Fibroblast of villous mesenchyme (primary cell): ENCODE measurements around the gene MRPL27. TPM values are rescaled to one million over a fixed set of nuclear protein-coding genes. Genes with fewer than 3 reads are reported as not detected.

Experiments used
- DNase-seq: peaks from one replicate; pipeline ENCODE4 v3.0.0-alpha.2; 2010; ENCODE audit warnings: low read depth
- H3K4me3 ChIP-seq: 2 replicates; pipeline ENCODE4 v1.5.1; 2011; ENCODE audit warnings: low read depth, mild to moderate bottlenecking, low read length
- total RNA-seq: library from RNA; depleted of rRNA; stranded (reverse); fragments of >200 nt; gene quantifications from 2 replicates; pipeline ENCODE4 v1.2.3, GENCODE V29; 2012
- TF ChIP-seq, protein P1 (sequence below): IDR thresholded peaks from 2 replicates; pipeline ENCODE4 v1.5.1; 2012; ENCODE audit warnings: low read depth, mild to moderate bottlenecking, low read length; ENCODE audit not compliant: insufficient read depth

The MRPL27 gene
- total RNA-seq, 1 donor, result 63.0 TPM

DNA sequence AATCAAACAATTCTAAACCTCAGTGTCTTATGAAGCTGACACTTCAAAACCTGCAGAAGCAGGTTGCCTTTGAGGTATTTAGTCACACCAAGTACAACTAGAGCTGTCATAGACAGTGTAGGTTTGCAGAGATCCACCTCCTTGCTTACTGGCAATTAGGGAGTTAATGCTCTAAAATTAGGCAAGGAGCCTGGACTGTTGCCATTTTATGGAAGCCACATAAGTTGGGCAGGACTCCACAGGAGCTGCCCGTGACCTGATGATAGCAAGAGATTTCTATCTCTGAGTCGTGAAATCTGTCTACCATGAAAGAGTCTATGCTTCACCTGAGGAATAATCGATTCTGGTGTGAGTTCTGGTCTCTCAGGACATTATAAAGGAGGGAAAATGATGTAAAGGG is 8.9 kb upstream of the MRPL27 start:
- H3K4me3 ChIP-seq, result no peak overlapping the region
- TF ChIP-seq, protein P1, sequence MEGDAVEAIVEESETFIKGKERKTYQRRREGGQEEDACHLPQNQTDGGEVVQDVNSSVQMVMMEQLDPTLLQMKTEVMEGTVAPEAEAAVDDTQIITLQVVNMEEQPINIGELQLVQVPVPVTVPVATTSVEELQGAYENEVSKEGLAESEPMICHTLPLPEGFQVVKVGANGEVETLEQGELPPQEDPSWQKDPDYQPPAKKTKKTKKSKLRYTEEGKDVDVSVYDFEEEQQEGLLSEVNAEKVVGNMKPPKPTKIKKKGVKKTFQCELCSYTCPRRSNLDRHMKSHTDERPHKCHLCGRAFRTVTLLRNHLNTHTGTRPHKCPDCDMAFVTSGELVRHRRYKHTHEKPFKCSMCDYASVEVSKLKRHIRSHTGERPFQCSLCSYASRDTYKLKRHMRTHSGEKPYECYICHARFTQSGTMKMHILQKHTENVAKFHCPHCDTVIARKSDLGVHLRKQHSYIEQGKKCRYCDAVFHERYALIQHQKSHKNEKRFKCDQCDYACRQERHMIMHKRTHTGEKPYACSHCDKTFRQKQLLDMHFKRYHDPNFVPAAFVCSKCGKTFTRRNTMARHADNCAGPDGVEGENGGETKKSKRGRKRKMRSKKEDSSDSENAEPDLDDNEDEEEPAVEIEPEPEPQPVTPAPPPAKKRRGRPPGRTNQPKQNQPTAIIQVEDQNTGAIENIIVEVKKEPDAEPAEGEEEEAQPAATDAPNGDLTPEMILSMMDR, result no peak
- peak; percentile 7 for DNase-seq

DNA sequence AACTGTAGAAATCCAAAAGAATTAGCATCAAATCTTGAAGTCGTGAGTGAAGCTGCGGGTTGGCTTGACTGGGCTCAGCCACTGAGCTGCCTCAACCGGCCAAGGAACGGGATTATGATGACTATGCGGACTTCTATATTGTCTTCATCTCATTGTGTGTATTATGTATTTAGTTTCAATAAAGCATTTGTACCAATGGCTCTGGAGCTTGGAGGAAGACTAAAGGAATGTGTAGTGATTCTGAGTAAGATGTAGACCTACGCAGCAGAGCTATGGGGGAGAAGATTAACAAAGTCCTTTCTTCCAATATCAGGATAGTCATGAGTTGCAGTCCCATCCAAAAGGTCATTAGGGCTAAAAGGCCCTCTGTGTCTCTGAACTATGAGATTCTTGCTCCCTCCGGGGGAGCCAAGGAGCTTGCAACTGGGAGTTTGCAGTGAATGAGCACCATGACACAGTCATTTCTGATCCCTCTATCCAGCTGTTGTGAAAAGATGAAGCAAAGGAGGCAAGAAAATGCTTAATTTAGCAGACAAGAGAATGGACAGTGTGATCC is 8.4 kb upstream of the MRPL27 start:
- DNase-seq, result no peak
- H3K4me3 ChIP-seq, result no peak overlapping the region
- TF ChIP-seq, protein P1, result no peak

DNA sequence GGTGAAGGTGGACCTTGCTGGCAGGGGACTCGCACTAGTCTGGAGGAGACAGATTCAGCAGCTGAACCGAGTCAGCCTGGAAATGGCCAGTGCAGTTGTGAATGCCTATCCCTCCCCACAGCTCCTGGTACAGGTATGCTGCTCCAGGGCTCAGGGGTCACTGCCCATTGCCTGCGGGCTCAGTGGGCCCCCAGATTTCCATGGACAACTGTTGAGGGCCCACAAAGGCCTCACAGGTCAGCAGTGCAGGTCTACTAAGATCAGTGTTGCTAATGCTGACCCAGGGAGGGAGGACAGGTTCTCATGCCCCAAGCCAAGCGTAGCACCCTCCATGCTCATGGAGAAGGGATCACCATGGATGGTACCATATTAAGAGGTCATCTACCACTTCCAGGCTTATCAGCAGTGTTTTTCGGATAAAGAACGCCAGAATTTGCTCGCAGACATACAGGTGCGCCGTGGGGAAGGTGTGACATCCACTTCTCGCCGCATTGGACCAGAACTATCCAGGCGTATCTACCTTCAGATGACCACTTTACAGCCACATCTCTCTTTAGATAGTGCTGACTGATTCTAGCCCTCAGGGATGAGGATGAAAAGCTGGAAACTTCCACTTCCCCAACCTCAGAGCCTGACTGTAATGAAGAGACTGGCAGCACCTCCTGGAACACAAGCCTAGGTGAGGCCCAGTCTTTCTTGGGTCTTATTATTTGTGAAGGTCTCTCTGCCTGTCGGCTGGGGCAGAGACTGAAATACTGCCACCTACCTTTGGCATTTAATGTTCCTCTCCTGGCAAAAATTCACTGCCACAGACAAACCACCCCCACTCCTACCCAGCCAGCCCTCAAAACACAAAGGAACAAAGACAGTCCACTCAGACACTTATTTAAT is 7.6 kb upstream of the MRPL27 start:
- TF ChIP-seq, protein P1, result no peak
- H3K4me3 ChIP-seq, result no peak overlapping the region
- no peak for DNase-seq

DNA sequence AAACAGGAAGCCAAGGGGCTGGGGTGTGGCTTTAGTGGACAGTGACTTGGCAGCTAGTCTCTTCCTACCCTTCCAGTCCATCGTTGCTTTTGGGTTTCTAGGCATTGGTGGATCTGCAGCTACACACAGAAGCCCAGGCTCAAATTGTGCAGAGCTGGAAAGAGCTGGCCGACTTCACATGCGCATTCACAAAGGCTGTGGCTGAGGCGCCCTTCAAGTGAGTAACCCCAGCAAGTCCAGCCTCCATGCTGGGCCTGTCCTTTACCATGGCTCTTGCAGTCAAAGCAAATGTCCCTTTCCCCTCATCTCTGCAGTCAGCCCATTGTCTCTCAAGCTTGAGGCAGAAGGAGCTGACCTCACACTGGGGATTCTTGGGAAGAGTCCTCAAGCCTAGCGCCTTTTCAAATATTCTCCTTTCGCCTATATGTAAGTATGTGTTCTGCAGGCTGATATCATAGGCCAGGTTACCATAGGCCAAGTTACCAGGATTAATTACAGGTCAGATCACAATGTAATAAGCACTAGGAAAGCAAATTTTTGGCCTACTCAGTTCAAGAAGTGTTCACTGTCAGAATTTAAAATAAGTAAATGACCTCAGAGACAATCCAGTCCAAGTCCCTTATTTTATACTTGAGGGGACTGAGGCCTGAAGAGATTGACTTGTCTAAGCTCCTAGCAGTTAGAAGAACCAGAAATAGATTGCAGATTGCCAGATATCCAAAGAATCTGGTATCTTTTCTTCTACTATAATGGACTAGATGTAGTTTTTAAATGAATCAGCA is 6.6 kb upstream of the MRPL27 start:
- TF ChIP-seq, protein P1, result no peak
- DNase-seq, result no peak
- no peak overlapping the region for H3K4me3 ChIP-seq

DNA sequence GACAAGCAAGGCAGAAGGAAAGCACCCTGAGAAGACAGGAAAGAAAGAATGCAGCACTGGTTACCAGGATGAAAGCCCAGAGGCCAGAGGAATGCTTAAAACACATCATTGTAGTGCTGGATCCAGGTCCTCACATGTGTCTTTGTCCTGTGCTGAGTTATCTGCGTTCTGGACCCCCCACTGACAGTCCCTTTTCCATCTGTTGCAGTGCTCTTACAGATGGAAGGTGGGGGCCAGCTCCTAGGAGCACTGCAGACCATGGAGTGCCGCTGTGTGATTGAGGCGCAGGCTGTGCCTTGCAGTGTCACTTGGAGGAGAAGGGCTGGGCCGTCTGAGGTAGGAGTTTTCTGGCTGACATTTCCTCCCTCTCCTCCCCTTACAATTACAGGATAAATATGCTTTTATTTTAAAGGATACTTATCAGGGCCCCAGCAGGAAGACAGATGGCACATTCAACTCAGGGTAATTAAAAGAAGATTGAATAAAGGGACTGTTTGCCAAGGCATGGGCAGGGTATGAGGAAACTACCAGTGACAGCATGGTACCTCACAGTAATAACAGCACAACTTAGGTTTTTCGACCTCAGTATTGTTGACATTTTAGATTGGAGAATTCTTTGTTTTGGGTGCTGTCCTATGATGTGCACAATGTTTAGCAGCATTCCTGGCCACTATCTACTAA is 3.0 kb upstream of the MRPL27 start:
- no peak for DNase-seq
- TF ChIP-seq, protein P1, result no peak
- no peak overlapping the region for H3K4me3 ChIP-seq

DNA sequence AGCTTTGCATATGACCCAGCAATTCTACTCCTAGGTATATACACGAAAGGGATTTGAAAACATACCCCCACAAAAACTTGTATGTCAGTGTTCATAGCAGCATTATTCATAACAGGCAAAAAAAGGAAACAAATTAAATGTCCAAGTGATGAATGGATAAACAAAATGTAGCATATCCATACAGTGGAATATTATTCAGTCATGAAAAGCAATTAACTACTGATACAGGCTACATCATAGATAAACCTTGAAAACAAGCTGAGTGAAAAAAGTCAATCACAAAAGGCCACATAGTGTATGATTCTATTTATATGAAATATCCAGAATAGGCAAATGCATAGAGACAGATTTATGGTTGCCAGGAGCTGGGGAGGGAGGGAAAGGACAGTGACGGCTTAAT is 721 bp upstream of the MRPL27 start:
- TF ChIP-seq, protein P1, result no peak
- no peak for DNase-seq
- H3K4me3 ChIP-seq, result peak overlapping the region; percentile 94
